ENCODE measurements around the gene SNX7. TPM values are rescaled to one million over a fixed set of nuclear protein-coding genes. Genes with fewer than 3 reads are reported as not detected.

Gene SNX7
- total RNA-seq, result 25.5 and 31.4 TPM in 2 replicates

GRCh38 chr1:98661544-98662355 lies at the start of gene SNX7:
SNX7 (plus strand) TSS chr1:98661721; CDS start chr1:98661732, 11 bp downstream.

Measured in myometrial cell (primary cell).